HG03575 (cell line): ENCODE measurements around the gene C6orf47.

Experiments used
- ATAC-seq: cut with Tn5 transposase; IDR thresholded peaks from one replicate; pipeline ENCODE4 v1.9.1; 2021; ENCODE audit not compliant: unreplicated experiment, insufficient number of reproducible peaks, low FRiP score; ENCODE audit errors: extremely low read depth

C6orf47 gene

GRCh38 chr6:31663126-31663960 is 2.8 kb upstream of the C6orf47 start:
- no peak for ATAC-seq

- ATAC-seq: no peak
These were observed 1.6 kb upstream of the C6orf47 start for GRCh38 chr6:31662124-31662723.

DNA sequence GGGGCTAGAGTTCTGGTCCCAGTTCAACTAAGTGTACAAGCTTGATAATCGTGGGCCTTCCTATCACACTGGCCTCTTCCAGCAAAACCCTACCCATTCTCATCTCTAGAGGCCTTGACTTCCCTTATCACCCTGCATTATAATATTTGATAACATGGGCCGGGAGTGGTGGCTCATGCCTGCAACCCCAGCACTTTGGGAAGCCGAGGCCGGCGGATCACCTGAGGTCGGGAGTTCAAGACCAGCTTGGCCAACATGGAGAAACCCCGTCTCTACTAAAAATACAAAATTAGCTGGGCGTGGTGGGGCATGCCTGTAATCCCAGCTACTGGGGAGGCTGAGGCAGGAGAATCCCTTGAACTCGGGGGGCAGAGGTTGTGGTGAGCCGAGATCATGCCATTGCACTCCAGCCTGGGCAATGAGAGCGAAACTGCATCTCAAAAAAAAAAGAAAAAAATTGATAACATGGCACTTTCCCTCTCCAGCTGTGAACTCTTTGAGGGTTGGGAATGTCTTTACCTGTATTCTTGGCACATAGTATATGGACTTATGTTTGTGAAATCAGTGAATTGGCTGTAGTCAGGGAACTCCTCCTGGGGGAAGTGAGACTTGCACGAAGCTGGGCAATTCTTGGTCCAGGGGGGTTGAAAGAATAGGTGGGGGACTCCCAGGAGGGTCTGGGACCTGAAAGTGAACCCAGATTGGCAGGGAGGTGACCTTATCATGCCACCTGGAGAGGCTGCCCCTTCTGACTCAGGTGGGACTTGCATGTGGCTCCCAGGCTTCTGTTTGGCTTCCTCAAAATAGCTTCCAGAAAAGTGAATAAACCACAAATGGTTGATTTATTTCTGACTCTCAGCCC is 915 bp upstream of the C6orf47 start:
- ATAC-seq: no peak

DNA sequence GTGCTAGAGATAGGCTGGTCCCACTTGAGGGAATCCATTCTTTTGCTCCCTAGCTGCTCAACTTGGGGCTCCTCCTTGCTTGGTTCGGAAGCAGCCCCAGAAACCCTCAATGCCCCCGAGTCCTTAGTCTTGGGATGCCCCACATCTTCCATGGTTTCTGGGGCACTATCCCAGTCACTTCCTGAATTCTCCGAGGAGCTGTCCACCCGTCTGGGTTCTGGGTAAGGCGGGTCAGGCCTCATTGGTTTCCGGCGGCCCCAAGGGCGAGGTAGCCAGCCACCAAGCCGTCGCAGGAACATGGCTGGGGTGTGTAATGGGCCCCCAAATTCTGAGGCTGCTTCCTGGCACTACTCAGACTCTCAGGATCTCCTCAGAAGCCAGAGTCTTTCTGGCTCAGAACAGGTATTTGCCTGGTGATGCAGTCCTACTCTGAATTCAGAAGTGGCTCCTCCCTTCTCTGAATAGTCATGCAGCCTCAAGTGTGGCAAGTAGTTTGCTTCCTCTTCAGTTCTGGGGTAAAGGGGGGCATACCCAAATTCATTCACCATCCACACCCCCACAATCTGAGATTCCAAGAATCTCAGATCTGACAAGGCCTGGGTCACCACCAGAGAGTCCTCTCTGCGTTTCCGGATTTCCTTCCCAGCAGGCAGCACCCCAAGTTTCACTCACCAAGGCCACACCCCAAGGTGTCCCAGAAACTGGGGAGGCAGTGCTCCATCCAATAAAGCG is 763 bp downstream of the C6orf47 start:
- ATAC-seq: no peak

- no peak for ATAC-seq
These were observed 1.5 kb downstream of the C6orf47 start for GRCh38 chr6:31658983-31659648.

DNA sequence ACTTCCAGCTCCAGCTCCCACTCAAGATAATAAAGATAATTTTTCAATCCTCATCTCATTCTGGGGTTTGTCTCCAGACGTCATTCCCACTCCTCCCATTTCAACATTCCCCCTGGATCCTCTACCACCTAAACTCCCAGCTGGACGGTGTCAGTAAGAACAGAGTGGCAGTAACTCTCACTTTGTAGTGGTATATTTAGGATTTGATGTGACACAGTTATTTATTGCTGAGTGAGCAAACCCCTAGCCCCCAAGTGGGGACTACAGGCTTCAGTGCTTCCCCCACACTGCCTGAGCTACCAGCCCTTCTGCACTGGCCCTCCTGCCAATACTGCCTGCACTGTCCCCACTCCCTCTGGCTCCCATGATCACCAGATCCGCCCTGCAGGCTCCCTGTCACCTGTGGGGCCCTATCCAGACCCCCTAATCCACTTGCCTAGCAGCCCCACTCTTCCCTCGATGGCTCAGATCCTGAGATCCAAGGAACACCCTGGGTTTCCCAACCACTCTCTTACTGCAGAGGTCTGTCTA is 2.4 kb downstream of the C6orf47 start:
- no peak for ATAC-seq

DNA sequence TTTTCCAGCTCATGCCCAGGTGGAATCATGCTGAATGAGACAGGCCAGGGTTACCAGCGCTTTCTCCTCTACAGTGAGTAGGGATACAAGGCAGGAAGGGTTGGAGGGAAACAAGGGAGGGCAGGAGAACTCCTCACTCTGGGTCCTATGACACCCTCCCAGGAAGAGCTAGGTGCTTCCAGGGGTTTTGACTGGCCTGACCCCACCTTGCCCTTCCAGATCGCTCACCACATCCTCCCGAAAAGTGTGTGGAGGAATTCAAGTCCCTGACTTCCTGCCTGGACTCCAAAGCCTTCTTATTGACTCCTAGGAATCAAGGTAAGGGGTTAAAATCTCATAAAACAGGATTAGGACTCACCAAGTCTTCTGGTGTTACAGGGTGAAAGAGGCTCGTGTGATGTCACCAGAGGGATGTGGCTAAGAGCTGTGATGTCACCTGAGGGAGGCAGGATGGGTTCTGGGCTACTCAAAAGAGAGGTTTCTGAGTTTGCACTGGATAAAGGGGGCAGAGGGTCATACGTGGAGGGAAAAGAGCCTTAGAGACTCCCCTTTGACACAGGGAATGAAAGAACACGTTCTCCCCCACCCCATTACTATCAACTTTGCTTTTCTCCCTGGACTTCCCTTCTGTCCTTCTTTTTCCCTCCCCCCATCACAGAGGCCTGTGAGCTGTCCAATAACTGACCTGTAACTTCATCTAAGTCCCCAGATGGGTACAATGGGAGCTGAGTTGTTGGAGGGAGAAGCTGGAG is 3.0 kb downstream of the C6orf47 start:
- no peak for ATAC-seq

GRCh38 chr6:31655349-31656237 is 5.0 kb downstream of the C6orf47 start, which contains the start of gene APOM:
TSS of gene APOM (plus strand) at chr6:31655894. CDS start at chr6:31655967, 73 bp downstream.
- ATAC-seq: no peak

GRCh38 chr6:31654574-31655348 is 5.8 kb downstream of the C6orf47 start:
- ATAC-seq: no peak

- ATAC-seq: no peak
These were observed 7.5 kb downstream of the C6orf47 start for GRCh38 chr6:31652925-31653724.

DNA sequence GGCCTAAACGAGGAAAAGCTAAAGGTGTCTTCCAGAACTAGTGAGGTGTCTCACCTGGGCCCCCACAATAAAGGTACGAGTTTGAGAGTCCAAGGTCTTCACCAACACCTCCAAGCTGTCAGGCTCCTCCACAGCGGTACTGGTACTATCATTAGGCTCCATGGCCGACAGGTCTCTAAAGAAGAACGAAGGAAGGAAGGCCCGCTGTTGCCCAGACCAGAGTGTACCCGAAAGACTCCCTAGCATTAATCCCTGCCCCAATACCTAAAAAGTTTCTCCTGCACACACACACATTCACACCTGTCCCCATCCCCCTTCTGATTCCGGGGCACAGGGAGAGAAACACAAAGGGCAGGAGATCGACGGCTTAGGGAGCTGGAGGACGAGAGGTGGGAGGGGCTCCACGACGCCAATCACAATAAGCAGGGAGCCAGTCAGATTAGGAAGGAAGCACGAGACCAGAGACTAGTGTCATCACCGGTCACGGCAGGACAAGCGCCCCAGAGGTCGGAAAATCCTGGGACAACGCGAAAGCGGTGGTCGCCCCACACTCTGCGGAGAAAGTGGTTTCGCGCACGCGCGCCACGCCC is 8.9 kb downstream of the C6orf47 start:
- ATAC-seq: no peak

GRCh38 chr6:31645325-31645724 is 15.3 kb downstream of the C6orf47 start:
- ATAC-seq: no peak

GRCh38 chr6:31643818-31644454 is 16.6 kb downstream of the C6orf47 start:
- ATAC-seq: no peak

GRCh38 chr6:31642798-31643570 is 17.6 kb downstream of the C6orf47 start:
- ATAC-seq: no peak
